GM19025 (cell line): ENCODE results near the gene RTN4RL2.
A peak's percentile ranks its signal among the peaks of the same experiment; 100 is the strongest.

ENCODE experiments used
- ATAC-seq: cut with Tn5 transposase; IDR thresholded peaks from one replicate; pipeline ENCODE4 v1.9.1; 2021; ENCODE audit warnings: mild to moderate bottlenecking, low read depth, moderate library complexity; ENCODE audit not compliant: unreplicated experiment

Gene RTN4RL2

GRCh38 chr11:57496109-57496820 lies 35.9 kb downstream of the RTN4RL2 start:
- no peak for ATAC-seq

DNA sequence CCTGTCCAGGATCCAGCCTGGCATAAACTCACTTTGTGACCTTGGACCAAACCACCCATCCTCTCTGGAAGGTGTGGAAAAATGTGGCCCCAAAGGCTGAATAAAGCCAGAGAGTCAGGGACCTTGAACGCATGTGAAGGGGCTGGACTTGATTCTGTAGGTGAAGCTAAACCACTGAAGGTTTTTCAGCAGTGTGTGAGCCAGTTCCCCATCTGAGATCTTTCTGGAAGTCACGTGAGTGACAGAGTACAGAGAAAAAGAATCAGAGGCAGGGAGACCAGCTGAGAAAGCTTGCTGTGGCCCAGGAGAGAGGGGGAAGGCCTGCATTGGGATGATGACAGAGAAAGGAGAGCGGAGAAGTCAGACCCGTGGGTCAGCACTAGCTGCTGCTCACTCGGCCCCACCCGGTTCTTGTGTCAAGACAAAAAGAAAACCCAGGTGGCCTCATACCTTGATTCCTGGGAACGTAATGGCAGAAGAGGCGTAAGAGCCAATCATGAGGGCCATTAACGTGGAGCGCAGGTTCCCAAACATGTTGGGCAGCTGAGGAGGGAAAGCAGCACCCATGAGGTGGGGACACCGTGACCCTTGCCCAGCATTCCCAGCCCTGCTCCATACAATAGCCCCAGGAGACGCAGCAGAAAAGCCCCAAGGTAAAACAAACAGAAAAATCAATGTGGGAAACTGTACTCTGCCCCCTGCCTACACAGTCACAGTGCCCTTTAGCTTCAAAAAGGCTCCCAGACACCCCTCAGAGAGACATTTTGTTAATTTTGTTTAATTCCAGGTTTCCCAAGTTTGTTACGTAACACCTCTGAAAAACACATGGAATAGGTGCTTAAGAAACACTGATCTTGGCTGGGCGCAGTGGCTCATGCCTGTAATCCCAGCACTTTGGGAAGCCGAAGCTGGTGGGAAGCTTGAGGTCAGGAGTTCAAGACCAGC lies 37.2 kb downstream of the RTN4RL2 start:
- no peak for ATAC-seq

GRCh38 chr11:57498540-57498939 lies 38.2 kb downstream of the RTN4RL2 start:
- no peak for ATAC-seq

DNA sequence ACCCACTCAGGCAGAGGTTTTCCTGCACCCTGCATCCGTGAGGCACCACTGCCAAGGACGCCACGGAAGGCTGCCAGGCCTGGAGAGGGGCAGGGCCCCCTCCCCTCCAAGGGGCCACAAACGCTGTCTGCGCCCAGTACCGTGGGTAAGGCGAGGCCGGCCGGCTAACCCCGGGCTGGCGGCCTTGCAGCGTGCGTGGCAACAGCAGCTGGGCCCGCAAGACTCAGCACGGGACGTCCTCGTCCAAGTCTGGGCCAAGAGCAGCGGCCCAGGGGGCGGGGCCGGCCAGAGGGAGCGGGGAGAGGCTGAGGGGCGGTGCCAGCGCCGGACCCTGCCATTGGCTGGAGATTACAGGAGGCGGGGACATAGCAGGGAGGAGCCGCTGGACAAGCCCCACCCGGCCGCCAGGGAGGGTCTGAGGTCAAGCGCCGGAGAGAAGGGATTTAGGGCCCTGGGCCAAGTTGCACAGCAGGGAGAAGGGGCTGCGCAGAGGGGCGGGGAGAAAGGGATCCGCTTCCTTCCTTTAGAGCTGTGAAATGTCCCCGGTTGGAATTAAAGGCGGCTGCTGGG lies 39.2 kb downstream of the RTN4RL2 start:
- peak; percentile 99 for ATAC-seq

DNA sequence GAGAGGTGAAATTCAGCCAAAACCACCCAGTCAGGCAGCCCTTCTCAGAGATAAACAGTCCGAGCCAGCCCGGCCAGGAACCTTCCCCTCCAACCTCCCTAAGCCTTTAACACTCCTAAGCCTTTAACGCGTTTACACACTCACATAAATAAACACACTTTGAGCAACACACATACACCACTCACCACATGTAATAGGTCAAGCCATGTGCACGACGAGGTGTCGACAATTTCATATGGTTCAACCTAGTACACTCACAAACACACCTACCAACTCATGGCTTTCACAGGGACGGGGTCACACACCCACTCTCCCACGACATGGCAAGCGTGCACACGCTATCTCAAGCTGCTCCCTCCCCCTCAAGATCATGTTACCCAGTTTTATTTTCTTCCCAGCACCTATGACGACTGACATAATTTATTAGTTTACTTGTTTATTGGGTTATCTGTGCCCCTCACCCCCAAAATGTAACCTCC lies 39.7 kb downstream of the RTN4RL2 start:
- no peak for ATAC-seq

DNA sequence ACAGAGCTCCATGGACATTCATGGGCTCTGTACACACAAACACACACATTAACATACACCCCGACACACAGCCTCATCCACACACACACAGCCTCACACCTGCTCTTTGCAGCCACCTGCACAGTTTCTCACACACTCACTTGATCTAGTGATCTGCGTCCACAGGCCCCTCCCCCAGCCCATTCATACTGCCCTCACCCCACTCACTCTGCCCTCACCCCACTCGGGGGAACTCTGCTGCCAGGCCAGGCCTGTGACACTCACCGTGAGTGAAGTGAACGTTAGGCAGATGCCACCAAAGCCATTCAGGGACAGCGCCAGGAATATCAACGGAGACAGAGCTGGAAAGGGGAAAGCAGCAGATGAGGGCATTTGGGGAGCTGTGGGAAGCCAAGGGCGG lies 40.2 kb downstream of the RTN4RL2 start:
- ATAC-seq, result no peak

DNA sequence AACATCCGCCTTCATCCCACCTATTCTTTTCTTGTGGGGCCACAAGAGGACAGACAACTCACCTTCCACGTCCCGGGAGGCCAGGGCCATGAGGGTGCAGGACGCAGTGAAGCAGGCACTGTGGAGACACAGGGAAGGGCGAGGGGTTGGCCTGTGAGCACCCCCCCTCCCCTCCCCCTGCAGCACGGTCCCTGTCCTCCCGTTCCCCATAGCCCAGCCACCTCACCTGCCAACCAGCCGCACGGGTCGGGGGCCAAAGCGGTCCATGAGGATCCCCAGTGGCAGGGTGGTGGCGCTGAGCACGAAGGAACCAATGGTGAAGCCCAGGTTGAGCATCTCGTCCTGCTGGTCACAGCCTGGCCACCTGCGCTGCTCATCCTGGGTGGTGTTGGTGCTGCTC lies 40.6 kb downstream of the RTN4RL2 start:
- no peak for ATAC-seq

DNA sequence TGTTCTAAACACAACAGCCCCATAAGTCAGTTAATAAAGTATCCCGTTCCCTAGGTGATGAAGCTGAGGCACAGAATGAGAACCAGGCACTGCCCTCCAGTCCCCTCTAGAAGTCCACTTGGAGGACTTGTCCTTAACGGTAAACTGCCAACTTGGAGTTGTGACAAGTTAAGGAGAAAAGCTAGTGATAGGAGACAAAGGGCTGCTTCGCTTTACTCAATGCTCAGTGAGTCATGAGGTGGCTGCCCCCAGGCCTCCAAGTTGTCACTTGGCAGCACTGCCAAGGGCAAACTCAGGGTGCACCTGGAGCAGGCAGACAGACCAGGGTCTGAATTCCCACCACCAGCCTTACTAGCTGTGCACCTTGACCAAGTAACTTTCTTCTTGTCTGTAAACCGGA lies 41.6 kb downstream of the RTN4RL2 start:
- no peak for ATAC-seq

GRCh38 chr11:57502376-57502775 lies 42.0 kb downstream of the RTN4RL2 start:
- no peak for ATAC-seq

DNA sequence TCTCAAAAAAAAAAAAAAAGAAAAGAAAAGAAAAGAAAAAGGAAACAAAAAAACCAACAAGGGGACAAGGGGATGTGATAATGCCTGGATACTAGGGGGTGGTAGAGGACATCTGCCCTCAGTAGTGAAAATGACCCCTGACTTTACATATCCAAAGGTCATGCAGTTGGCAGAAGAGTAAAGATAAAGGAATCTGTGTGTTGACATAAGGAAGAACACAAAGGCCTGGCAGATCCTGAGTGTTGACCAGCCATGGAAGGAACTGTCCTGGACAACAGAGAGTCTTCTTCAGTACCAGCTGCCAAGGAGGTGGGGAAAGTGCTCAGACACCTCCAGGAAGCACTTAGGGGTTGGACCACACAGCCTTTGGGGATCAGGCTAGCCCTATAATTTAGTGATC lies 42.5 kb downstream of the RTN4RL2 start:
- ATAC-seq, result no peak

DNA sequence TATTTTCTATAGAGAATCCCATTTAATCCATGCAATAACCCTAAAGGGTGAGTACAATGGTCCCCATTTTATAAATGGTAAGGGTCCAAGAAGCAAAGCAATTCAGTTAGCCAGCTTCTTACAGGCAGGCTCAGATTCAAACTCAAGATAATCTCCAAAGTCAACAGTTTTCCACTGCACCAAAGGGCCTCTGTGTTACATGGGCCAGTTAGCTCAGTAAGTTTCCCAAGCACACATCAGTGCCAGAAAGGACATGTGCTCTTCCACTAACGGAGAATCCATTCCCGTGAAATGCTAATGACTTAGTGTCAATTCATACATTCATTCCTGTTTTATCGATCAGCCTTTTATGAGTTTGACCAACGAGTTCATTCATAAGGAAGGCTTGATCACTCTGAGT lies 44.2 kb downstream of the RTN4RL2 start:
- no peak for ATAC-seq

- no peak for ATAC-seq
These were observed 46.2 kb downstream of the RTN4RL2 start for GRCh38 chr11:57506522-57506921.

GRCh38 chr11:57508341-57509170 lies 48.2 kb downstream of the RTN4RL2 start:
- ATAC-seq, result no peak

DNA sequence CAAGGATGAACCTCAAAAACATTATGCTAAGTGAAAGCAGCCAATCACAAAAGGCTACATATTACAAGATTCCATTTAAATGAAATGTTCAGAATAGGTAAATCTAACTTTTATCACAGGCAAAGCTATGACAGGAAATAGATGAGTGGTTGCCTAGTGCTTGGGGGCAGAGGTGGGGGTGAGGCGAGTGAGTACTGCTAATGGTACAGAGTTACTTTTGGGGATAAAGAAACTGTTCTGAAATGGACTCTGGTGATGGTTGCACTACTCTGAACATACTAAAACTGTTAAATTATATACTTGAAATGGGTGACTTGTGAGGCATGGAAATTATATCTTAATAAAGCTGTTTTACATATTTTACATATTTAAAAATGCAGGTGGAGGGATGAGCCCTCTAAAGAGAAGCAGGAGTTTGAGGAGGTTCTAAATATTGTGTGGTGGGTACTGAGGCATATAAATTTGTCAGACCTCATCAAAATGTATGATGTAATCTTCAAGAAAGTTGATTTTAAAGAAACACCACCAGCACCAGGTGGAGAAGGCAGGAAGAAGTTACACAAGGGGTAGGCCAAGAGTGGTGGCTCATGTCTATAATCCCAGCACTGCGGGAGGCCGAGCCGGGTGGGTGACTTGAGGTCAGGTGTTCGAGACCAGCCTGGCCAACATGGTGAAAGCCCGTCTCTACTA lies 51.6 kb downstream of the RTN4RL2 start:
- ATAC-seq, result no peak

GRCh38 chr11:57512646-57513451 lies 52.5 kb downstream of the RTN4RL2 start:
- no peak for ATAC-seq

GRCh38 chr11:57513452-57513795 lies 53.1 kb downstream of the RTN4RL2 start:
- ATAC-seq, result no peak

DNA sequence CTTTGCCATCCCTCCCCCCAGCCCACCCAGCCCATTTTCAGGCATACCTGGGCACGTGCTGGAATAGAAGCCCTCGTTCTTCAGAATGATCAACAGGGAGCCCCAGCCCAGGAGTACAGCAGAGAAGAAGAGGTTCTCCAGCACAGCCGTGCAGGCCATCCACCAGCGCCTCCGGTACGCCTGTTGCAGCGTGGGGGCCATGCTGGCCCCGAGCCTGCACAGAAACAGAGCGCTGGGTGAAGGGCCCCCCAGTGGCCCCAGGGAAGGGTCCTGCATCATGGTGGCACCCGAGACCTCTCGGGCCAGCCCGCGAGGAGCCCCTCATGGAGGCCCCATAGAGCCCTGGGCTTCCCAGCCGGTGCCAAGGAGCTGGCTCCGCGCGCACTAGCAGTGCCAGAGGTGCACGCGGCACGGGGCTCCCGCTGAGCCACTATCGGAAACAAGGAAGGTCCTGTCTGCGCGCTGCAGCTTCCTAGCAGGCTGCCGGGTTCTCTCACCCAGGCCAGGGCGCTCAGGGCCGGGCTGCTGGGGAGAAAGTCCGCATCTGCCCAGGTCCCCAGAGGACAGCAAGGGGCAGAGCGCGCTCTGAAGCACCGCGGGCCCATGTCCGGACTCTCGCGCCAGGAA lies 53.7 kb downstream of the RTN4RL2 start:
- peak; percentile 31 for ATAC-seq

DNA sequence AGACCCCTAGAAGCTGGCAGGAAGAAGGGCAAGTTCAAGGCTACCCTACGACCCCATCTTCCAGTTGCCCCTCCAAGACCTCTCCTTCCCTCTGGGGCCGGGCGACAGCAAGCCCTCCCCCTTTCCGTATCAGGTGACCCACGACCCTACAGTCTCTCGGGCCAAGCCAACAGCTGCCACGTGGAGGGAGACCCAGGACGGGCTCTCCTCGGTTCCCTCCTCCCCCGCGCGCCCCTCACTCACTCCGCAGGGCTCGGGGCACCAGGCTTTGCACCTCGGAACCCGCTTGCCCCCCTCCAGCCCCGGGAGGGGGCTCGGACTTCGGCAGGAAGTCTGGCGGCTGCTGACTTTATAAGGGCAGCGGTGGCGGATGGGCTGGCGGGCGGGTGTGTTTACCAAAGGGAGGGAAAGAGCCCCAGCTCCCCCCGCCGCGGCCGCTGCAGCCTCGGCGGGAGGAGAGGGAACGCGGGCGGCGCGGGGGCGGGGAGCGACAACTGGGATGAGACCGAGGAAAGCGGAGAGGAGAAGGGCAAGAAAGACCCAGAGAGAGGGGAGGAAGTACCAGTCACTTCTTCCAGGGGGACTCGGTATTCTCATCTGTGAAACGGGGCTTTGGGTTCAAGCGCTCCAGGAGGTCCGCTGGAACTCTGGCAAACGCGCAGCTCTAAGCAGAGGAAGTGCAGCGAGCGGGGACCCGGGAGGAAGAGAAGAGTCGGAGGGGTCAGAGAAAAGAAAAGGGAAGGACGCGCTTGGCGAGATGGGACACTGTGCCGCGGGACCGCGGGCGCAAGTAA lies 54.4 kb downstream of the RTN4RL2 start:
- peak; percentile 31 for ATAC-seq
